Right cardiac atrium (tissue), 5 donors: ENCODE data around the gene FRAS1. TPM values are rescaled to one million over a fixed set of nuclear protein-coding genes. Genes with fewer than 3 reads are reported as not detected.

Source experiments
- ATAC-seq, 2 donors: fragments of 200-7000 bp; cut with Tn5 transposase; one replicate each; pipeline versions ENCODE4 v1.8.0 to v1.9.1; 2020; ENCODE audit warnings: moderate library complexity in 2 of 2, mild to moderate bottlenecking in 1 of 2
- DNase-seq, 3 donors: peaks; one replicate each; pipeline ENCODE4 v3.0.0-alpha.2; 2020
- H3K27ac ChIP-seq: one replicate; pipeline ENCODE4 v1.5.1; 2013; ENCODE audit warnings: mild to moderate bottlenecking, low read length, control low read depth, moderate library complexity
- H3K27me3 ChIP-seq: one replicate; pipeline ENCODE4 v1.6.1; 2013; ENCODE audit not compliant: control insufficient read depth, insufficient read depth
- H3K4me1 ChIP-seq: one replicate; pipeline ENCODE4 v1.6.1; 2013; ENCODE audit warnings: low read length; ENCODE audit not compliant: control insufficient read depth, insufficient read depth
- H3K4me3 ChIP-seq: one replicate; pipeline ENCODE4 v1.5.1; 2013; ENCODE audit warnings: low read length, control low read depth
- H3K9me3 ChIP-seq: one replicate; pipeline ENCODE4 v1.6.1; 2013; ENCODE audit warnings: low read length; ENCODE audit not compliant: control insufficient read depth
- WGBS: extraction: QIAGEN DNeasy Blood & Tissue Kit; methylation state at CpG from one replicate; pipeline ENCODE4 v1.1.7; 2013; 5-methylcytosine and 5-hydroxymethylcytosine counted together
- intact Hi-C, 4 donors: fragments of 100-400 bp; cut with DNase I; formaldehyde crosslinking; loops; one replicate each; pipeline versions ENCODE4 v1.11.0 to v1.14.0; 2022 to 2023
- polyA plus RNA-seq: library from polyadenylated mRNA; stranded (reverse); fragments of 200-250 nt; gene quantifications from one replicate; pipeline ENCODE4 v1.2.3, GENCODE V29; 2013
- total RNA-seq, 4 donors: library from RNA; stranded (reverse); fragmentation: NEBNext Ultra II Directional; extraction: Animal tissue kit (Norgen Biotek cat#: 25700); gene quantifications; one replicate each; pipeline ENCODE4 v1.2.1, GENCODE V29; 2021
- donor health status: healthy with polysubstance abuse.
- donor health status: DM: no; HTN: yes; CAD: no.
- donor health status: DM: no; HTN: no; CAD: no.
- donor health status: DM: no; HTN: yes; CAD: no; lungs with severe emphysema.
- donor health status: DM: yes; HTN: yes; CAD: no.

Gene FRAS1
- total and polyA plus RNA-seq, 5 donors: 1.1 to 7.9 (median 5.1) TPM

DNA sequence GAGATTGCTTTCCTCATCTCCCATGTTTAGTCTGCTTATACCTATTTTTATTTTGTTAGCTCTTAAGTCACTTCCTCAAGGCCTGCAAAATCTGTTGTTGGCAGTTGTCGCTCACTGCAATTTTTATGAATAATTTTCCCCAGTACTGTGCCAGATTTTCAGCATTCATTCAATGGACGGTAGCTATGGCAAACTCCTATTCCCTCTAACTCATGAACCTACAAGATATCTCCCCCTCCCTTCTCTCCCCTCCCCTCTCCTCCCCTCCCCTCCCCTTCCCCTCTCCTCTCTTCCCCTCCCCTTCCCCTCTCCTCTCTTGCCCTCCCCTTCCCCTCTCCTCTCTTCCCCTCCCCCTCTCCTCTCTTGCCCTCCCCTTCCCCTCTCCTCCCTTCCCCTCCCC lies 160.4 kb downstream of the FRAS1 start:
- 89% methylated on average over 2 of the region's 2 CpGs for WGBS
- H3K4me3 ChIP-seq: no peak overlapping the region
- intact Hi-C loops: no loop called here
- ATAC-seq (no peak), DNase-seq (no peak)
- no peak overlapping the region for H3K27ac ChIP-seq
- H3K9me3 ChIP-seq: no peaks in the 10 kb centered on the region
- no peaks in the 10 kb centered on the region for H3K27me3 ChIP-seq
- no peaks in the 10 kb centered on the region for H3K4me1 ChIP-seq

DNA sequence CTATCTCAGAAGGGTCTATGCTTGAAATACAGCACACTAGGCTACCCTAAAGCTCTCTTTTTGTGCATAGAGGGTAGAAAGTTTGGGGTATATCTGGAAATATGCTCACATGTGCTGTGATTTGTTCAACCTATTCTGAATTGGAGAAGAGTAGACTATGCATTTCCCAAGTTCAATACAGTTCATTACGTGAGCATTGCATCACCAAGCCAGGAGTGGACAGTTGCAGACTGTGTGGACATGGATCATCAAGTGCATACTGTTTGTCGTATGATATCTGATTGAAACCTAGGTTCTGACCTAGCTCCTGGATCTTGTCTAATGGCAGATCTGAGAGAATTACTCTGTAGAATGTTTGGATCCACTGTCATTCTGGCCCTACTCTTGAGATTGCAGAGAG lies 161.1 kb downstream of the FRAS1 start:
- Histone ChIP-seq H3K4me3 (no peak overlapping the region), H3K27me3 (no peaks in the 10 kb centered on the region), H3K27ac (no peak overlapping the region), H3K4me1 (peaks cover 1% of the 10 kb centered on the region), H3K9me3 (no peaks in the 10 kb centered on the region)
- 78% methylated on average over 2 of the region's 2 CpGs for WGBS
- ATAC-seq (no peak), DNase-seq (no peak)
- intact Hi-C loops: no loop called here

DNA sequence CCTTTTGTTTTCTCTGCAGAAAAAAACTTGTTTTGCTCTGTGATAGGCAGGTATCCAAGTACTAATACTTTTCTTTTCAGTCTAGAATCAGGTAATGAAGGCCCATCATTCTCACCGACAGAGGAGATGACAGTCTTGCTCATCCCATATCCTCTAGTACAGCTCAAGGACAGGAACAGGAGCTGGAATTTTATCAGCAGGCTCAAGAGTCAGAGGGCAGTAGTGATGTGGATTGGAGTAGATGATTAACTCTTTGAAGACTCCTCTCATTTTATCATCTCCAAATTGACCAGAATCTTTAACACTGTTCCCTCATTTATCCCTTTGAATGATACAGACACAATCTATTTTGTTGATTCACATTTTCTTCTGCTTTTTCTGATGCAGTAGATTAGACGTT lies 162.7 kb downstream of the FRAS1 start:
- WGBS: 51% methylated on average over 2 of the region's 2 CpGs
- DNase-seq (no peak), ATAC-seq (no peak)
- intact Hi-C loops: no loop called here
- Histone ChIP-seq H3K9me3 (no peaks in the 10 kb centered on the region), H3K4me3 (no peak overlapping the region), H3K27ac (no peak overlapping the region), H3K27me3 (no peaks in the 10 kb centered on the region), H3K4me1 (peaks cover 1% of the 10 kb centered on the region)

DNA sequence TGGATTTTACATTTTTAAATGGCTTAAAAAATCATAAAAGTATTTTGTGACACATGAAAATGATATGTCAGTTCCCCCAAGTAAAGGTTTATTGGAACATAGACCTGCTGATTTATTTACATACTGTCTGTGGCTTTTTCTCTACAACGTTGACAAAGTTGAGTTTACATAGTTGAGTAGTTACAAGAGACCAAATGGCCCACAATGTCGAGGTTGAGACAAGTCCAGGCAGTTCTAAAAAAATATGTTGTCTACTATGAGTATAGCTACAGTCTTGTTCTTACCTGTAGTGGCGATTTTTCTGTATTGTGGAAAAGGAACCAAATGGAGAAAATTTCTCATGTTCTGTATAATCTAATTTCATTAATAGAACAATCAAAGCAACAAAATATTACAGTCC lies 163.2 kb downstream of the FRAS1 start:
- peaks cover 1% of the 10 kb centered on the region for H3K4me1 ChIP-seq
- no peak for ATAC-seq
- no peaks in the 10 kb centered on the region for H3K27me3 ChIP-seq
- DNase-seq: no peak
- H3K27ac ChIP-seq: no peak overlapping the region
- intact Hi-C loops: no loop called here
- 79% methylated on average over 3 of the region's 3 CpGs for WGBS
- H3K9me3 ChIP-seq: no peaks in the 10 kb centered on the region
- H3K4me3 ChIP-seq: no peak overlapping the region

DNA sequence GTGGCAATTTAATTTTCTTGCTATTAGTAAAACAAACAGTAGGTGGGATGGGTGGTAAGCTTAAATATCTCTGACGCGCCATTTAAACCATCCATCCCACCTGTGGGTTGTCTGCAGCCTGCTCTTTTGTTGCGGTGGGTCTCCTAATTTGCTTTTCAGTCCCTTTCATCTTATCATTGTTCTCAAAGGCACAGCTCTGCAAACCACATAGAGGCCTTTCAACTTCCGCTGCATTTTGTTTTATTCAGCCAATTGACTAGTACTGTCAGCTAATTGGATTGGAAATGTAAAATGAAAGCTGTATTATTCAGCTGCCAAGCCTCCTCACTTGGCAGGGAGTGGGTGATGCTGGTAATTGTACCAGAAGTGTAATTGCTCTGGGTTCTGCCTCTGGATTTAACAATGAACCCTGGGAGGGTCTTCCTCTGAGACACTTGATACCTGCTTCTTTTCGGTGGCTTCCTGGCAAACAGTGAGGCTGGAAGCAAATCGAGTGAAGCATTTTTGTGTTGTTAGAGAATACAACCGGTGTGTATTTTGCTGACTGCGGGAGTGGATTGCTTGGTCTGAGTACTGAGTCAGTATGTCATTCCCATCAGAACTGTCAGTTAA lies 165.6 kb downstream of the FRAS1 start:
- Histone ChIP-seq H3K27ac (no peak overlapping the region), H3K4me3 (no peak overlapping the region), H3K9me3 (no peaks in the 10 kb centered on the region), H3K27me3 (no peaks in the 10 kb centered on the region), H3K4me1 (peaks cover 3% of the 10 kb centered on the region)
- no peak for ATAC-seq
- DNase-seq: no peak
- intact Hi-C loops: no loop called here
- 66% methylated on average over 8 of the region's 8 CpGs for WGBS

DNA sequence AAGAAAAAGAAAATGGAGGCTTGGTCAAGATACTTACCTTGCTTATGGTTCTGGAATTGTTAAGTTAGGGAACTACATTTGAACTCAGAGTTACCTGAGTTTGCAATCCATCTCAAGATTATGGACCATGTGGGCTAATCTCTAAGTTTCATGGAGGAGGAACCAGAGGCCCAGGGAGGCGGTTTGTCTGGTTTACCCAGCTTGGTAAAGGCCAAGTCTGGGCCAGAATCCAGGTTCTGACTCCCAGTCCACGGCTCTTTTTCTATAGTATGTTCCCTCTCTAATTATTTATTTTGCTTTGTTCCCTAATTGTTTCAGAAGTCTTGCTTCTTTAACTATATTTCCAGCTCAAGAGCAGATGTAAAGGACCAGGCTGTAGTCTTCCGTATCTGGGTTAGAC lies 168.1 kb downstream of the FRAS1 start:
- H3K9me3 ChIP-seq: no peaks in the 10 kb centered on the region
- no peak overlapping the region for H3K4me3 ChIP-seq
- intact Hi-C loops: no loop called here
- no peak for DNase-seq
- no peak for ATAC-seq
- 90% methylated on average over 3 of the region's 3 CpGs for WGBS
- peaks cover 3% of the 10 kb centered on the region for H3K4me1 ChIP-seq
- H3K27me3 ChIP-seq: no peaks in the 10 kb centered on the region
- no peak overlapping the region for H3K27ac ChIP-seq

DNA sequence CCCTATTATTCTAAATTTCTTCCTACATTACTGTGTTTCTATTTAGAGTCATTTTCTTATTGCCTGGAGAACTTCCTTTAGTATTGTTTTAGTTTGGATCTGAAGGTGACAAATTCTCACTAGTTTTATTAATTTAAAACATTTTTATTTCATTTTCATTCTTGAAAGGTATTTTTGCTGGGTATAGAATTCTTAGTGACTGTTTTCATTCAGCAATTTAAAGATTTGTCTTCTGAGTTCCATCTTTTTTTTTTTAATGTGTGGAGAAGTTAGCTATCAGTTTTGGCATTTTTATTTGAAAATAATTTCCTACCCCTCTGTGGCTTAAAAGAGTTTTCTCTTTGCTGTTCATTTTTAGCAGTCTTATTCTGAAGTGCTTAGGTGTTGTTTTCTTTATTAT lies 169.2 kb downstream of the FRAS1 start:
- ATAC-seq (no peak), DNase-seq (no peak)
- Histone ChIP-seq H3K9me3 (no peaks in the 10 kb centered on the region), H3K4me1 (peaks cover 3% of the 10 kb centered on the region), H3K27me3 (no peaks in the 10 kb centered on the region), H3K4me3 (no peak overlapping the region), H3K27ac (no peak overlapping the region)
- intact Hi-C loops: no loop called here

DNA sequence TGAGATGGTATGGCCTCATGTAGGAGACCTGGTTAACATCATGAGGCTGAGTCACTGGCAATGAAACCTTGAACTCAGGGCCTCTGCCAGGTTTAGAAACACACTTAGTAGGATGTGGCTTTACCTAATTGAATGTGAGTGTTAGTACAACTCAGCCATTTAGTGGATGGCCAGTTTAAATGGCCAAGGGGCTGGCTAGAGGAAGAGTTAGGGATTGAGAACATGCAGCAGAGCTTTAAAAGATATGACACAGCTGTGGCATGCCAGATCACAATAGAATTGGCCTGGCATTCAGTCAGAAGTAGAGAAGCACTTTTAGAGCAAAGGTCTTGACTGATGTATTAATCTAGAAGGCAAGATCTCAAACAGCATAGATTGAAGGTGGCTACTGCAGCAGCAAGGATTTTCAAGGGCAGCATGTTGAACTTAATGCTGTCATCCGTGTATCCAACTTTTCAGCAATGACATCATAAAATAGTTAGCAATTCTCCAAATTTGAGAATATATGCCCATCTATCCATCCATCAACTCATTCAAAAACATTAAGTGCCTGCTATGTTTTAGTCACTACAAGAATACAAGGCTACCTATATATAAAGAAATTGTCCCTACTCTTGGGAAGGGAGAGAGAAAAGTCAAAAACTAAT lies 170.4 kb downstream of the FRAS1 start:
- H3K27me3 ChIP-seq: no peaks in the 10 kb centered on the region
- 67% methylated on average over 1 of the region's 1 CpG for WGBS
- H3K4me1 ChIP-seq: peaks cover 3% of the 10 kb centered on the region
- DNase-seq (no peak), ATAC-seq (no peak)
- no peak overlapping the region for H3K4me3 ChIP-seq
- H3K27ac ChIP-seq: no peak overlapping the region
- intact Hi-C loops: no loop called here
- no peaks in the 10 kb centered on the region for H3K9me3 ChIP-seq

DNA sequence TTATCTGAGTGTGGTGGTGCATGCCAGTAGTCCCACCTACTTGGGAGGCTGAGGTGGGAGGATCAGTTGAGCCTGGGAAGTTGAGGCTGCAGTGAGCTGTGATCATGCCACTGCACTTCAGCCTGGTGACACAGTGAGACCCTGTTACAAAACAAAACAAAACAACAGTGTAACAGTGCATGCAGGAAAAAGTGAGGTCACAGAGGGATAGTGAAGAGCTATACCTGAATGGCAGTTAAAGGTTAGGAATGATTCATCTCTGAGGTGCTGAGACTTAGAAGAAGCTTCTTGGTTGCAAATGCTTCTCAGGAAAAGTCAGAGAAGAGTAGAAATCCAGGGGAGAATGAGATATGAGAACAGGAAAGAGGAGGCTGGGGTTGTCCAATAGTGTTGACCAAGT lies 178.7 kb downstream of the FRAS1 start:
- intact Hi-C loops: no loop called here

DNA sequence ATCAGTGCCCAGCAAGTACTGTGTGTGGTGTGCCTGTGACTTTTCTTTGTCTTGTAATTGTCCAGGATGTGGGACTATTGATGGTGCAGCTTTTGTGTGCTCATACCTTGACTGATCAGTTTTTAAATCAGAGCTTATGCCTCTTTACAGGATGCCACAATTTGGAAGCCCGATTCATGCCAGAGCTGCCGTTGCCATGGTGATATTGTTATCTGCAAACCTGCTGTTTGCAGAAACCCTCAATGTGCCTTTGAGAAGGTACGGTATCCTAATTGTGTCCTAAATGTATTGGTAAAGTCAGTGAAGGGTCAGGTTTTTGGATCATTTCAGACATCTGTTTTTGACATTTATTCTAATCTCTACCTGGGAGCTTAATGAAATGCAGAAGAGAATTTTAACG lies 180.2 kb downstream of the FRAS1 start:
- WGBS: 72% methylated on average over 4 of the region's 4 CpGs
- DNase-seq (no peak), ATAC-seq (no peak)
- no peak overlapping the region for H3K27ac ChIP-seq
- no peaks in the 10 kb centered on the region for H3K9me3 ChIP-seq
- intact Hi-C loops: no loop called here
- H3K4me3 ChIP-seq: no peak overlapping the region
- H3K4me1 ChIP-seq: no peaks in the 10 kb centered on the region
- H3K27me3 ChIP-seq: no peaks in the 10 kb centered on the region

More for the DNA sequence above, 178.7 kb downstream of the FRAS1 start:
- no peak for DNase-seq
- Histone ChIP-seq H3K4me1 (no peaks in the 10 kb centered on the region), H3K9me3 (no peaks in the 10 kb centered on the region), H3K27ac (no peak overlapping the region), H3K27me3 (no peaks in the 10 kb centered on the region), H3K4me3 (no peak overlapping the region)
- no peak for ATAC-seq

DNA sequence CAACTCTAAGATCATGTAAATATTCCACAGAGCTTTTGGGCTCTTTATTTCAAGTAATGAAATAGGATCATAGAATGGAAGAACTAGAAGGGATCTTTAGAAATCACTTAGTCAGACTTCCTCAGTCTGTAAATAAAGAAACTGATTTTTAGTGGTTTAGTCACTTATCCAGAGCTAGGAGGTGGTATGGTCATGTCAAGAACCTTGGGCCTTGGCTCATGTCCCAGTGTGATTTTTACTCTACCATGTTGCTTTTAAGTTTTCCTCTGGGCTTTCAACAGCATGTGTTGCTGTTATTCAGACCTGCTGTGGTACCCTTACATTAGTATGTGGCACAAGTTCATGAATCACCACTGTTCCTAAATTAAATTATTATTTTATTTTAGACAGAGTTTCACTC lies 184.9 kb downstream of the FRAS1 start:
- H3K4me3 ChIP-seq: no peak overlapping the region
- no peaks in the 10 kb centered on the region for H3K9me3 ChIP-seq
- ATAC-seq (no peak), DNase-seq (no peak)
- no peaks in the 10 kb centered on the region for H3K27me3 ChIP-seq
- H3K4me1 ChIP-seq: no peaks in the 10 kb centered on the region
- intact Hi-C loops: no loop called here
- no peak overlapping the region for H3K27ac ChIP-seq
